ENCODE results near the gene UGT8. TPM values are rescaled to one million over a fixed set of nuclear protein-coding genes. Genes with fewer than 3 reads are reported as not detected.

The UGT8 gene
- total RNA-seq, 1 donor from 2014 or later: not detected

- DNase-seq (ENCODE audit: low read depth in 2 of 2): no peak
Observed at GRCh38 chr4:114688059-114688458, 89.5 kb downstream of the UGT8 start.

GRCh38 chr4:114690571-114690970 lies 92.0 kb downstream of the UGT8 start:
- no peak for DNase-seq (ENCODE audit: low read depth in 2 of 2)

GRCh38 chr4:114691865-114692264 lies 93.3 kb downstream of the UGT8 start:
- DNase-seq (ENCODE audit: low read depth in 2 of 2): no peak

GRCh38 chr4:114692958-114693357 lies 94.4 kb downstream of the UGT8 start:
- no peak for DNase-seq (ENCODE audit: low read depth in 2 of 2)

- DNase-seq (ENCODE audit: low read depth in 2 of 2): peak; percentile 34 to 48
Observed at GRCh38 chr4:114694770-114695169, 96.2 kb downstream of the UGT8 start.

- no peak for DNase-seq (ENCODE audit: low read depth in 2 of 2)
Observed at GRCh38 chr4:114698231-114698630, 99.6 kb downstream of the UGT8 start.

GRCh38 chr4:114701491-114701890 lies 102.9 kb downstream of the UGT8 start:
- no peak for DNase-seq (ENCODE audit: low read depth in 2 of 2)

GRCh38 chr4:114717432-114717831 lies 118.8 kb downstream of the UGT8 start:
- DNase-seq (ENCODE audit: low read depth in 2 of 2): no peak

- no peak for DNase-seq (ENCODE audit: low read depth in 2 of 2)
Observed at GRCh38 chr4:114725066-114725465, 126.5 kb downstream of the UGT8 start.

GRCh38 chr4:114727461-114727860 lies 128.9 kb downstream of the UGT8 start:
- no peak for DNase-seq (ENCODE audit: low read depth in 2 of 2)
